ENCODE measurements around the gene SRD5A3. TPM values are rescaled to one million over a fixed set of nuclear protein-coding genes. Genes with fewer than 3 reads are reported as not detected.
A peak's percentile ranks its signal among the peaks of the same experiment; 100 is the strongest.

Gene SRD5A3
- total RNA-seq, 1 donor from 2014 or later: 8.3 TPM

GRCh38 chr4:55364691-55365344, 18.8 kb downstream of the SRD5A3 start:
- ATAC-seq (ENCODE audit: poor library complexity) (no peak), DNase-seq (no peak)
- intact Hi-C loops (cut with DNase I): no loop called here

GRCh38 chr4:55365345-55365728, 19.3 kb downstream of the SRD5A3 start:
- DNase-seq: no peak
- intact Hi-C loops (cut with DNase I): no loop called here
- no peak for ATAC-seq (ENCODE audit: poor library complexity)

- intact Hi-C loops (cut with DNase I): no loop called here
- ATAC-seq (ENCODE audit: poor library complexity) (no peak), DNase-seq (no peak)
These were observed 20.6 kb downstream of the SRD5A3 start for GRCh38 chr4:55366621-55367020.

- intact Hi-C loops (cut with DNase I): no loop called here
- no peak for ATAC-seq (ENCODE audit: poor library complexity)
- no peak for DNase-seq
These were observed 21.2 kb downstream of the SRD5A3 start for GRCh38 chr4:55367084-55367722.

GRCh38 chr4:55369968-55370367, 23.9 kb downstream of the SRD5A3 start:
- ATAC-seq (ENCODE audit: poor library complexity): no peak
- intact Hi-C loops (cut with DNase I): no loop called here
- no peak for DNase-seq

- ATAC-seq (ENCODE audit: poor library complexity): no peak
- intact Hi-C loops (cut with DNase I): no loop called here
- no peak for DNase-seq
These were observed 26.2 kb downstream of the SRD5A3 start for GRCh38 chr4:55372259-55372658.

DNA sequence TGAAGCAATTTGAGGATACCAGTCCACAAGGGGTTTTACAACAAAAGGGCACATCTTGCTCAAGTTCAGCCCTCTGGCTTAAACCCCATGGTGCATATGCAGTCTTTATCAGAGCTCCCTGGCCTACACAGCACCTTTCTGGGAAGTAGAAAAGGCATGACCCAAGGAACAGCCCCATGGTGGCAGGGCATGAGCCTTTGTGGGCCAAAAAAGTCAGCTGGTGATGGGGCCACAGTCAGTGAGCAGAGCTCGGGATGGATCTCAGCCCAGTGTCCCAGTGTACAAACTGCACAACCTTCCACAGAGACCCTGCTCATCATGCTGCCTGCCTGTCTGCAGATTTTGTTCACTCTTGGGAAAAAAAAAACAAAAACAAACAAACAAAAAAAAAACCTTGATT, 27.4 kb downstream of the SRD5A3 start:
- DNase-seq (no peak), ATAC-seq (ENCODE audit: poor library complexity) (no peak)
- intact Hi-C loops (cut with DNase I): no loop called here

DNA sequence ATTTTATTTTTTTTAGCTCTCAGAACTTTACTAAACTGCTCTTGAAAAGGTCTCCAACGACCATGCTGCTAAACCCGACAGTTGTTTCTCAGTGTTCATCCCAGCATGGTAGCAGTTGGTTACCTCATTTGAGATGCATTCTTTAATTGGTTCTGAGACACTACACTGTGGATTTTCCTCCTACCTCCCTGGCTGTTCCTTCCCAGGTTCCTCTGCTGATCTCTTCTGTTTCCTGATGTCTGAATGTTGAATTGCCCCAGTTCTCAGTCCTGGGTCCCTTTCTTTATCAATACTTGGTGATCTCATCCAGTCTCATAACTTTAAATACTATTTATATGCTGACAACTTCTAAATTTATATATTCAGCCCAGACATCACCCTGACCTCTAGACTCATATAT, 30.7 kb downstream of the SRD5A3 start:
- intact Hi-C loops (cut with DNase I): no loop called here
- DNase-seq (no peak), ATAC-seq (ENCODE audit: poor library complexity) (no peak)

DNA sequence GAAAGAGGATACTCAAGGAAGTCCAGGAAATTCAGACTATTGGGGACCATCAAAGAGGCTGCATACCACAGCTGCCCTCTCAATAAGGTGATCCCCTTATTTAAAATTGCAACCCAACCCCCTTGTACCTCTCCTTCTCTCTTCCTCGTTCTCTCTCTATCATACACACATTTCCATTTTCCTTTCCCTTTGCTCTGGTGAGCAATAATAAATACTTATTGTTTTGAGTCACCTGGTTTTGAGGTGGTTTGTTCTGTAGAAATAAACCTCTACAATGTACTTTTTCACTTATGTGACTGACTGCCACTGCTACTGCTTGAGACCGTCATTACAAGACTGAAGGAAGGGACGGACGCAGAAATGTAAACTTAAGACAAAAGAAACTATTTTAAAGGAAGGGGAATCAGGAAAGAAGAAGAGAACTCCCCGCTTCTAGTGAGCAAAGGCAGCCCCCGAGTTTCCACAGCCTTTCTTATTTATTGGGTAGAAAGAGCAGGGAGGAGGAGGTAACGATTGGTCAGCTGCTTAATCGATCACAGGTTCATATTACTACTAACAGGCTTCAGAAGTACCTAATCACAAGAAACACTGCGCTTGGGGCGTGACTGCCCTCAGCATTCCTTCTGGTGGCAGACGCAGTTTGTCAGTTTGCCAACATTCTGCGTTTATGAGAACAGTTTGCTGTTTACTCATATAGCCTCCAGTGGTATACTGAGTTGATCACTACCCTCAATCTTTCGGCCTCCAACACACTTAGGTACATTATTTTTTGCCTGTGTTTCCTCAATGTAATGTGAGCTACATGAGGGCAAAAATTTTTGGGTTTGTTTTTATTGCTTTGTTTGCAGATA, 32.8 kb downstream of the SRD5A3 start:
- ATAC-seq (ENCODE audit: poor library complexity) (no peak), DNase-seq (no peak)
- intact Hi-C loops (cut with DNase I): no loop called here

DNA sequence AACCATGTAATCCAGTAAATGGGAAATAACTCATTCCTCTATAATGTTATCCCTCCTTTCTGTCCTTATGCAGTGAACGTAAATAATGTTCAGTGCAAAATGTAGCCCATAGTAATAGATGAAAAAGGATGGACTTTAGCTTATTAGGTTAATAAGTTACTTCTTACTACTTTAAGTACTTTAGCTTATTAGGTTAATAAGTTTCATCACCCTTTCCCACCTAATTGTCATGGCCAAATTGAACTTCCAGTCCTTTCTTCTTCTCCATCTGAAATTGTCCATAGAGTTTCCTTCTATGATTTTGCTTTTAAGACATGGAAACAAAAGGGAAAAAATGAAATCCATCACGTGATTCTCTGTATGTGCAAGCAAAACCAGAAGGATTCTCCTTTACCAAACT, 34.5 kb downstream of the SRD5A3 start:
- intact Hi-C loops (cut with DNase I): no loop called here
- ATAC-seq (ENCODE audit: poor library complexity) (no peak), DNase-seq (no peak)

GRCh38 chr4:55381502-55381901, 35.5 kb downstream of the SRD5A3 start:
- DNase-seq (no peak), ATAC-seq (ENCODE audit: poor library complexity) (no peak)
- intact Hi-C loops (cut with DNase I): no loop called here

- ATAC-seq (ENCODE audit: poor library complexity) (no peak), DNase-seq (no peak)
- intact Hi-C loops (cut with DNase I): no loop called here
These were observed 36.5 kb downstream of the SRD5A3 start for GRCh38 chr4:55382488-55383003.

DNA sequence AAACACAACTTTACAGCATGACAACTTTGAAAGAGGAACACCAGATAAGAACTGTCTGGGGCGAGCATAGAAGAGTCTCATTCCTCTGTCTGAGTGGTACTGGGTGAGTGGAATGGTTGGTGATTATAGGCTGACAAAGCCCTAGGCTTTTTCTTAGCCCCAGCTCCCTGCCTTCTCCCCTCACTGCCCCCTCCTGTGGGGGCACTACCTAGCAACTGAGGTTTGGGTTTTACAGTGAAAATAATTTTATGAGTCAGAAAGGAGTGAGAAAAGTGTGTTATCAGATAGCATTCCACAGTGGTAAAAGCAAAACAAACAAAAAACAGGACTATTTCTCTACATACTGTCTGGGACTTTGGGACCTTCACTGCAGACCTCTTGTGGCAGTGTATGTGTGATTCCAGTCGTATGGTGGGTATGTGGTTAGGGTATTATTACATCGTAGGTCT, 39.2 kb downstream of the SRD5A3 start:
- intact Hi-C loops (cut with DNase I): no loop called here
- DNase-seq: no peak
- no peak for ATAC-seq (ENCODE audit: poor library complexity)

DNA sequence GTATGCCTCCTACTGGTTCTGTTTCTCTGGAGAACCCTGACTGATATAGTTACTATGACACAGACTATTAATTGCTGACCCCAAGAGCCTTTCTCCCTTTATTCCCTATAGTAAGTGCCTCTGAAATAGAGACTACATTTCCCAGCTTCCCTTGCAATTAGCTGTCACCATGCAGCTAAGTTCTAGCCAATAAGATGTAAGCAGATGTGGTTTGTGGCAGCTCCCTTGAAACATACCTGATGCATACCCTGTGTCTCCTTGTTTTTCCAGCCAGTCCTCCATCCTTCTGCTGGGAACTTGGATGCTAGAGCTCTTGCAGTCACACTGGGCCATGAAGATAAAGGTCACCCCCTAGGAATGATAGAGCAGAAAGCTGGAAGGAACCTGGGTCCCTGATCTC, 40.0 kb downstream of the SRD5A3 start:
- intact Hi-C loops (cut with DNase I): no loop called here
- ATAC-seq (ENCODE audit: poor library complexity) (no peak), DNase-seq (no peak)

DNA sequence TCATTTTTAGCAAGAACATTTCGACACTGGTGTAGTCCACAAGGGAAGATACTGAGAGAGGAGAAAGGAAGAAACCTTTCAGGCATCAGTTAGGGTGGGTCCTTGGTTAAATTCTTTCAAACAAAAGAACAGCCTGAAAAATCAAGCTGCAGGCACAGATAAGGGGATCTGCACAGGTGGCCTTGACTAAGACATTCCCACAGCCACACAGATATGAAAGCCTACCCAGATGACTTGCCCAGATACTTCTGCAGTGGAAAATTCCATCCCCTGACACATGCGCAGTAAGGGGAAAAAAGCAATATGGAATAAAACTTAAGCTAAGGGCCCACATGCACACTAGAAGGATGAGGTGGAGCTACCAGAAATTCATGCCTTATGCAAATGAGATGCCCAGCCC, 40.8 kb downstream of the SRD5A3 start:
- DNase-seq (no peak), ATAC-seq (ENCODE audit: poor library complexity) (no peak)
- intact Hi-C loops (cut with DNase I): no loop called here

DNA sequence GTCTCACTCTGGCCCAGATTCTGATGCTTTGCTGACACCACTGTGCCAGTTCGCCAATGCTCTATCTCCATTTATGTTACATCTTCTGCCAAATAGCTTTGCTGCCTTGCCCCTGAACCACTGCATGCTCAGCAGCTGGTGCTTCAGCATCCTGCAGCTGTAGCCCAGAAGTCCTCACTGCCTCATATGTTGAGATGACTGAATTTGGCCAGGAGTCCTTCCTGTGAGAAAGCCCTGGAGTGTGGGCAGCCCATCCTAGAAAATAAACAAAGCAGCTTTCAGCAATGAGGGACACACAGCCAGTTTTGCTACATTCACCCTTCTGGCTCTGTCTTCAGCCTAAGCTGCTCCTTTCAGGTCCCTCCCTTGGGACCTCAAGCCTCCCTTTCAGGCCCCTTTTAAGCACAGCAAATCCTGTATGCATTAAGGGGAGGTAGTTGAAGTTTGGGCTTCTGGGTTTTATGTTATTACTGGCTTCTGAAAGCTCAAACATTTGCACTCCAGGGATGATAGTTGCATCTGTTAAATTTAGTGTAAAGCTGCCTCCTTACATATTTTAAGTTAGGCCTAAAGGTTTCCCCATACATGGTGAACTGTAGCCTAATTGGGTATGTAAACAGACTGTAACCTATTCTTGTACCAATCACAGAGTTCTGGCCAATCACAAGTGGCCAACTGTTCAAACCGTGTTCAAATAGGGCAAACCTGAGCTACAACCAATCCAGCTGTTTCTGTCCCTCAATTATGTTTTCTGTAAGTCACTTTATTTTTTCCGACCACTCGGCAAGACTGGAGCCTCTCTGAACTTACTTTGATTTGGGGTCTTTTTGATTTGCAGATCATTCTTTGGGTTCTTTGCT, 47.6 kb downstream of the SRD5A3 start:
- DNase-seq (no peak), ATAC-seq (ENCODE audit: poor library complexity) (no peak)
- intact Hi-C loops (cut with DNase I): no loop called here

DNA sequence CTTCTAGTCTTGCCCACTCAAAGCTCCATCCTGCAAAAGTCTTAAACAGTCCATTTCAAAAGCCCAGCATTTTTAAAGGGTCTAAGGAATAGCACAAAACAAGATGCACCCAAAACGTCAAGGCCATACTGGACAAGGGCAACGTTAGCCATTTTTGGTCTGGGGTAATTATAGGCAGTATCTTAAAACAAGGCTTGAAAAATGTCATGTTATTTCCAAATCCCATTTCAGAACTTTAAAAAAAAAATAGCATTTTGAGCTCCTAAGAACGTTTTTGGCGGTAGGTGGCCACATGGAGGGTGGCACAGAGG, 49.1 kb downstream of the SRD5A3 start:
- intact Hi-C loops (cut with DNase I): loop anchor here (5.0 kb wide), 1 partner anchor 48 kb away; the partner anchor contains the start of gene SRD5A3
- ATAC-seq (ENCODE audit: poor library complexity) (no peak), DNase-seq (no peak)

GRCh38 chr4:55395529-55396307, 49.7 kb downstream of the SRD5A3 start, which contains the start of gene TMEM165:
TMEM165 (plus strand) TSS chr4:55395957; CDS start chr4:55396190, 233 bp downstream.
- DNase-seq (peak; percentile 94), ATAC-seq (ENCODE audit: poor library complexity) (peak; percentile 98)
- intact Hi-C loops (cut with DNase I): loop anchor here (5.0 kb wide), 1 partner anchor 48 kb away; the partner anchor contains the start of gene SRD5A3
